Measurements from ENCODE around the gene BBOX1.

The BBOX1 gene

DNA sequence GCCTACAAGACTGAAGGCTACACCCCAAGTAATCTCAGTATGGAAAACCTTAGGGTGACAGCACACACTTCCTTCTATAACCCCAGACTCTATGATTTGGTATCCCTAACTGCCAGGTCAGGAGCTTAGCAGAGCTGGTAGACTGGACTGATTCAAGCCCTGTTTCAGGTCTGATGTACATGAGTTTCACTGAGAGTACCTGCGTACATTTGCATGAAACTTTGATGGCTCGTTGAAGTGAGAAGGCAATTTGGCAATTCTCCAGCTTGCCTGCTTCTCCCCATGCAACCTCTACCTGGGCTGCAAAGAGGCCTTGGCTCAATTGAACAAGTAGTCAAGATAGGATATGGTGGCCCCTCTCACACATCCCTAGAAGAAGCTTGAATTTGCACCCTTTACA is 36.5 kb upstream of the BBOX1 start:
- Histone ChIP-seq H3K36me3 (ENCODE audit: control insufficient read depth in 5 of 5, insufficient read depth in 5 of 5, low read length in 5 of 5) (no peaks in the 10 kb centered on the region), H3K4me1 (ENCODE audit: control insufficient read depth in 5 of 5, insufficient read depth in 5 of 5, low read length in 5 of 5) (no peaks in the 10 kb centered on the region), H3K9ac (ENCODE audit: low read length in 5 of 5) (no peak overlapping the region), H3K4me3 (ENCODE audit: low read depth in 1 of 5, low read length in 5 of 5) (no peak overlapping the region), H3K27me3 (ENCODE audit: control insufficient read depth in 5 of 5, insufficient read depth in 4 of 5, low read length in 5 of 5) (no peaks in the 10 kb centered on the region), H3K27ac (ENCODE audit: low read depth, low read length) (no peak overlapping the region), H3K9me3 (ENCODE audit: control insufficient read depth in 5 of 5, low read length in 5 of 5) (no peaks in the 10 kb centered on the region)

DNA sequence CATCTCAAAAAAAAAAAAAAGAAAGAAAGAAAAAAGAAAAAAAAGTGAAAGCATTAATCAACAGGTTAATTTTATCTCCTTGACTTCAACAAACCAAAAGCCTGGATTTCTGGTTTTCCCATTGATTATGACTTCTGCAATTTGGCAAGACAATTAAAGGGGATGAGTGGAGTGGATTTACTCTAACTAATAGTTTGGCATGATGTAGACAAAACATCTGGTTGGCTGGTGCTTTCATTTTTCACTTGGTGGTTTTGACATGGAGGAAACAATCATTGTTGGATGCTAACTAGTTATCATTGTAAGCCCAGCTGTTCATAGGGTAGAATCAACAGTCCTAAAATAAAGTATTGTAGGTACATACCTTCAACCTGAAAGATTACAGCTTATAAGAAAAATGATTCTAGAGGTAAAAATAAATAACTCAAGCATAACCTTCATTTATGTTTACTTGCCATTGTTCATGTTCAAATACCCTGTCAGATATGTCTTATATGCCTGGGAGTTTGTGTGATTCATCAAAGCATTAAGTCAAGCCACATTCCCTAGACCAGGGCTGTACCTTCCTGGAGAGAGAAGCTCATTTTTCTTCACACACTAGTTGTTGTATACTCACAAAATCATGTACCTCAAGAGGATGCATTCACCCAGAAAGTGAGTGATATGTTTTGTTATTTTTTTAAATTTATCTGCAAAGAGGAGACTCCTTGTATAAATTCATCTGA is 31.6 kb upstream of the BBOX1 start:
- no peak overlapping the region for H3K27ac ChIP-seq (ENCODE audit: low read depth, low read length)
- H3K27me3 ChIP-seq (ENCODE audit: control insufficient read depth in 5 of 5, insufficient read depth in 4 of 5, low read length in 5 of 5) = no peaks in the 10 kb centered on the region
- H3K36me3 ChIP-seq (ENCODE audit: control insufficient read depth in 5 of 5, insufficient read depth in 5 of 5, low read length in 5 of 5) = no peaks in the 10 kb centered on the region
- no peak overlapping the region for H3K4me3 ChIP-seq (ENCODE audit: low read depth in 1 of 5, low read length in 5 of 5)
- H3K9me3 ChIP-seq (ENCODE audit: control insufficient read depth in 5 of 5, low read length in 5 of 5) = no peaks in the 10 kb centered on the region
- H3K9ac ChIP-seq (ENCODE audit: low read length in 5 of 5) = no peak overlapping the region
- H3K4me1 ChIP-seq (ENCODE audit: control insufficient read depth in 5 of 5, insufficient read depth in 5 of 5, low read length in 5 of 5) = peaks cover 0 to 5% (median 0%) of the 10 kb centered on the region in 5 donors

DNA sequence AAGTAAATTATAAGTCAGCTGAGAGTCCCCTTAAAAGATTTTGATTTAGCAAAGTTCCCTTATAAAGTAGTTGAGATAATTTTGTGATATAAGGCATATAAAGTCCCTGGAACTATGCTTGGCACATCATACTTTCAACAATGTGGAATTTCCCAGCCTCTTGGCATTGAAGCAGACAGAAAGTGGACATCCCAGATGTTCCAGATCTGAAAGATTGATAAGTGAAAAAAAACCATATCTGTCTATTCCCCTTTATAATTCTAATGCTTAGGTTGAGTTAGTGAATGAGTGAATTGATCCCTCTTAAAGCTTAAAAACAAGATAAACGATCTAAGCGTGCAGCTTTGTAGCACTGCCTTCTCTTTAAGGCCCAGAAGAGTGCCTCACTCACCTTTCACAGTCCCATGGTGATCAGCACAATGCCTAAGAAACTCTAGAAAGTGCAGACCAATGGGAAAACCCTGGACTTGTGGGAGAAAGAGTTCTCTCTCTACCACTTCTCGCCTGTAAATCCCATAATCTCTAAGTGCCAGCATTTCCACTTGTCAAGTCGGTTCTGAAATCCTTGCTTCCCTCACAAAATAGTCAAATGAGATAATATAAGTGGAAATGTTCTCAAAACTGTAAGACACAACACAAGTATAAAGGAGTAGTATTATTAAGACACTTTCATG is 28.9 kb upstream of the BBOX1 start:
- H3K9ac ChIP-seq (ENCODE audit: low read length in 5 of 5) = no peak overlapping the region
- H3K27ac ChIP-seq (ENCODE audit: low read depth, low read length) = no peak overlapping the region

DNA sequence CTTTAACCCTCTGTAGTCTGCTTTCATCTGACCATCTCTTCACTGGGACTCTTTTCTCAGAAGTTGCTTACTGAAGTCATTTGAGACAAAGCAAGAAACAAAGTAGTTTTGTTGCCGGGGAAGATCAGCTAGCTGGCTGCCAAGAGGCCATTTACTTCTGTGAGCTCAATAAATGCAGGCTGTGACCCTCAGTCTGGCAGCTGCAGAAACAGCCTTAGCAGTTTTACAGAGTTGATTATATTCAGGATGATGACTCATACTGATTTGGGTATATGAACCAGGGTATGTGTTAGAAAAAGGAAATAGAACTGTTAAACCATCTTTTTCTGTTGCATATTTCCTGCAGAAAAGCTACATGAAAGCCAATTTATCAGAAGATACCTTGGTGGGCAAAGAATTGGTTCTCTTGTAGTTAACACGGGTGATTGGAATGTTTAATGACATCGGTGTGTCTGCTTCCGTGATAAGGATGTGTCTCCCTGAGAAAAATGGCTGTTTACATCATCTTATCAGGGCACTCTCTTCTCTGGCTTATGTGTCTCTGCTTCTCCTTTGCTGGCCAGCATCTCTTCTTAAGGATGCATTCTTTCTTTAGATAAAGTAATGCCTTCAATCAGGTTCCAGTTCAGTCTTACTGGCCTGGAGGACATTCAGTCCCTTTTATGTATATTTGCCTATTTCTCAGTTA is 28.2 kb upstream of the BBOX1 start:
- no peak overlapping the region for H3K4me3 ChIP-seq (ENCODE audit: low read depth in 1 of 5, low read length in 5 of 5)

More for the DNA sequence above, 28.9 kb upstream of the BBOX1 start:
- peaks cover 0 to 8% (median 0%) of the 10 kb centered on the region in 5 donors for H3K4me1 ChIP-seq (ENCODE audit: control insufficient read depth in 5 of 5, insufficient read depth in 5 of 5, low read length in 5 of 5)
- no peaks in the 10 kb centered on the region for H3K9me3 ChIP-seq (ENCODE audit: control insufficient read depth in 5 of 5, low read length in 5 of 5)
- H3K36me3 ChIP-seq (ENCODE audit: control insufficient read depth in 5 of 5, insufficient read depth in 5 of 5, low read length in 5 of 5) = no peaks in the 10 kb centered on the region
- H3K27me3 ChIP-seq (ENCODE audit: control insufficient read depth in 5 of 5, insufficient read depth in 4 of 5, low read length in 5 of 5) = no peaks in the 10 kb centered on the region
- no peak overlapping the region for H3K4me3 ChIP-seq (ENCODE audit: low read depth in 1 of 5, low read length in 5 of 5)

DNA sequence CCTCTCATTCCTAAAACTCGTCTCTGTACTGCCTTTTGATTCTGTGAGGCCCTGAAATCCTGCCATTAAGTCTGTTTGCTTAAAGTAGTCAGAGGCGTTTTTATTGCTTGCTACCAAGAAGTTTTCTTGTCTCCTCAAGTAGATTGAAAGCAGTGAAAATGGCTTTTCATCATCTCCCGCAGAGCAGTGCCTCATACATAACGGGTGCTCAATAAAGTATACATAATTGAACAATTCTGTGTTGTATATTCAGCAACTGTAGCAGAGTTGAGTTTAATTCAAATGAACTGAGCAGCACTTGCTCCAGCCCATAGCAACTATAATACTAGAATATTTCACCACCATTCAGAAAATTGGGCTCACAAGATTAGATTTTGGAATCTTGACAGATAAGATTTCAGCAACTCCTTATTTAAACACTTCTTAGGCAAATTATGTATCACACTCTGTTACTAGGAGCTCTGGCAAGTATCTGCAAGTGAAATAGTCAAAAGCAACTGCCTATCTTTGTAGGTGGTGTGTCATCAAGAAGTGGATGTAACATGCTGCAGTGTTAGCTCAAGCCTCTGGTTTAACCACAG is 26.7 kb upstream of the BBOX1 start:
- Histone ChIP-seq H3K4me1 (ENCODE audit: control insufficient read depth in 5 of 5, insufficient read depth in 5 of 5, low read length in 5 of 5) (peaks cover 0 to 8% (median 0%) of the 10 kb centered on the region in 5 donors), H3K9me3 (ENCODE audit: control insufficient read depth in 5 of 5, low read length in 5 of 5) (peaks cover 0 to 2% (median 0%) of the 10 kb centered on the region in 5 donors), H3K27me3 (ENCODE audit: control insufficient read depth in 5 of 5, insufficient read depth in 4 of 5, low read length in 5 of 5) (no peaks in the 10 kb centered on the region), H3K9ac (ENCODE audit: low read length in 5 of 5) (no peak overlapping the region), H3K36me3 (ENCODE audit: control insufficient read depth in 5 of 5, insufficient read depth in 5 of 5, low read length in 5 of 5) (no peaks in the 10 kb centered on the region), H3K27ac (ENCODE audit: low read depth, low read length) (no peak overlapping the region), H3K4me3 (ENCODE audit: low read depth in 1 of 5, low read length in 5 of 5) (no peak overlapping the region)

More for the DNA sequence above, 28.2 kb upstream of the BBOX1 start:
- H3K9ac ChIP-seq (ENCODE audit: low read length in 5 of 5) = no peak overlapping the region
- H3K9me3 ChIP-seq (ENCODE audit: control insufficient read depth in 5 of 5, low read length in 5 of 5) = peaks cover 0 to 2% (median 0%) of the 10 kb centered on the region in 5 donors
- H3K36me3 ChIP-seq (ENCODE audit: control insufficient read depth in 5 of 5, insufficient read depth in 5 of 5, low read length in 5 of 5) = no peaks in the 10 kb centered on the region
- H3K27me3 ChIP-seq (ENCODE audit: control insufficient read depth in 5 of 5, insufficient read depth in 4 of 5, low read length in 5 of 5) = no peaks in the 10 kb centered on the region
- H3K27ac ChIP-seq (ENCODE audit: low read depth, low read length) = no peak overlapping the region
- peaks cover 0 to 8% (median 0%) of the 10 kb centered on the region in 5 donors for H3K4me1 ChIP-seq (ENCODE audit: control insufficient read depth in 5 of 5, insufficient read depth in 5 of 5, low read length in 5 of 5)

DNA sequence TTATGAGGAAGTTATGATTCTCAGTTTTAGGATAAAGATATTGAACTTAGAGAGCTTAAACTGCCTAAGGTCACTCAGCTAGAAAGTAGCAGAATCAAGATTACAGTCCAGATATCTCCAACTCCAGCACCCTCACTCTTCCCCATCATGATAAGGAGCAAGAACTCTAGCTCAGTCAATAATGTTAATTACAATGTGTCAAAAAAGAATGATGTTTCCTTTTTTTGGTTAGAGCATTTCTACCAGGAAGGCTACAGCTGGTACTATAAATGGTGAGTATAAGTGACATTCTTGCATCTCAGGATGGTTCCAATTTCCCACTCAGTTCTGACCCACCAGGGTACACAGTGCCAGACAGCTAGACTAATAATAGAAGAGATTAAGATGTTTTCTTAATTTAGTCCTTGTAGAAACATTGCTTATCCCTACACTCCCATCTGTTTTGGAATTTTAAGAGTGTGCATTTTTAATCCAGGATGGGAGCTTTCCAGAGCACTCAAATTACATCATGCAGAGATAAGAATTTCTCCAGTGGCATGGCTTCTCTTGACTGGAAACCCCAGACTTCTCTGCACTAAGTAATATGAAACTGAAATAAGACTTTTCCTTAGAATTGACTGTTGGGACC is 21.6 kb upstream of the BBOX1 start:
- no peak overlapping the region for H3K9ac ChIP-seq (ENCODE audit: low read length in 5 of 5)
- H3K9me3 ChIP-seq (ENCODE audit: control insufficient read depth in 5 of 5, low read length in 5 of 5) = peaks cover 0 to 2% (median 0%) of the 10 kb centered on the region in 5 donors
- H3K4me1 ChIP-seq (ENCODE audit: control insufficient read depth in 5 of 5, insufficient read depth in 5 of 5, low read length in 5 of 5) = peaks cover 0 to 3% (median 0%) of the 10 kb centered on the region in 5 donors
- H3K27me3 ChIP-seq (ENCODE audit: control insufficient read depth in 5 of 5, insufficient read depth in 4 of 5, low read length in 5 of 5) = no peaks in the 10 kb centered on the region
- no peaks in the 10 kb centered on the region for H3K36me3 ChIP-seq (ENCODE audit: control insufficient read depth in 5 of 5, insufficient read depth in 5 of 5, low read length in 5 of 5)
- H3K27ac ChIP-seq (ENCODE audit: low read depth, low read length) = no peak overlapping the region
- no peak overlapping the region for H3K4me3 ChIP-seq (ENCODE audit: low read depth in 1 of 5, low read length in 5 of 5)

DNA sequence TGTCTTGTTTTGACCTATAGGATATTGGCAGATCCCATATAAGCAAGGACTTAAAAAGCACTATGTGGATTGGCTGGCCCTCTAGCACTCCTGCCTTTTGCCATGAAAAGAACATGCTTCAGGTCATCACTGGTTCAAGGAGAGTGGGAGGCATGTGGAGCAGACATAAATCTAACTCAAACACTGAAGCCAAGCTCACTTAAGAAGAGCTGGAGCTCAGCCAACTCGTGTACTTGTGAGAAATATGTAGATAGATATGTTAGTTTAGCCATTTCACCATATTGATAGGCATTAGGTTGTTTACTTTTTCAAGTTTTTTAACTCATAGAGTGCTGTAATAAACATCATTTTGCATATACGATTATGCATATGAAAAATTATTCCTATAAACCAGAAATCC is 19.9 kb upstream of the BBOX1 start:
- Histone ChIP-seq H3K27ac (ENCODE audit: low read depth, low read length) (no peak overlapping the region), H3K4me3 (ENCODE audit: low read depth in 1 of 5, low read length in 5 of 5) (no peak overlapping the region), H3K9ac (ENCODE audit: low read length in 5 of 5) (no peak overlapping the region), H3K9me3 (ENCODE audit: control insufficient read depth in 5 of 5, low read length in 5 of 5) (peaks cover 0 to 2% (median 0%) of the 10 kb centered on the region in 5 donors), H3K36me3 (ENCODE audit: control insufficient read depth in 5 of 5, insufficient read depth in 5 of 5, low read length in 5 of 5) (no peaks in the 10 kb centered on the region), H3K27me3 (ENCODE audit: control insufficient read depth in 5 of 5, insufficient read depth in 4 of 5, low read length in 5 of 5) (no peaks in the 10 kb centered on the region), H3K4me1 (ENCODE audit: control insufficient read depth in 5 of 5, insufficient read depth in 5 of 5, low read length in 5 of 5) (no peaks in the 10 kb centered on the region)

DNA sequence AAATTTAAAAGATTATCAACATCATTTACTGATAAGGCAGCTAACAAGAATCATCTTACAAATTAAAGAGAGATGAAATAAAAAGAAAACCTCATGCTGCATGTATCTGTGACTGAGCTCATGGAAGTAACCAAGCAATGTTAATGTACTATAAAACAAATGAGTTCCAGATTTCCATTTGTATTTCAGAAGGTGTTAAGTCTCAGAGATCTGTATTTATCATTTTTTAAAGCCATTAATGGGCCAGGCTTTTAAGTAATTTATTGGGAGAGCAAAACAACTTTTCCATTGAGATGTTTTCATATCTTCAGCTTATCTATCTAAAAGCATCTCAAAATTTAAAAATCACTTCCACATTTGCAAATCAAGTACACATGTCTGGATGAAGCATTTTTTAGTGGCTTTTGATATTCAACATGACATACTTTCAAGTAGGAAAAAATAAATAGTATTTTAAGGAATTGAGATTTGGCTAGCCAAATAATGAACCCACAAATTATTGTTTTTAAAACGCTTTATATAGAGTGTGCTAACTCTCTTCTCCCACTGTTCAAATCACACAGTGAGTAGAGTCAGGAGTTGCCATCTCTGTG is 17.9 kb upstream of the BBOX1 start:
- Histone ChIP-seq H3K9ac (ENCODE audit: low read length in 5 of 5) (no peak overlapping the region), H3K27me3 (ENCODE audit: control insufficient read depth in 5 of 5, insufficient read depth in 4 of 5, low read length in 5 of 5) (no peaks in the 10 kb centered on the region), H3K4me3 (ENCODE audit: low read depth in 1 of 5, low read length in 5 of 5) (no peak overlapping the region), H3K9me3 (ENCODE audit: control insufficient read depth in 5 of 5, low read length in 5 of 5) (no peaks in the 10 kb centered on the region), H3K4me1 (ENCODE audit: control insufficient read depth in 5 of 5, insufficient read depth in 5 of 5, low read length in 5 of 5) (no peaks in the 10 kb centered on the region), H3K36me3 (ENCODE audit: control insufficient read depth in 5 of 5, insufficient read depth in 5 of 5, low read length in 5 of 5) (no peaks in the 10 kb centered on the region), H3K27ac (ENCODE audit: low read depth, low read length) (no peak overlapping the region)

DNA sequence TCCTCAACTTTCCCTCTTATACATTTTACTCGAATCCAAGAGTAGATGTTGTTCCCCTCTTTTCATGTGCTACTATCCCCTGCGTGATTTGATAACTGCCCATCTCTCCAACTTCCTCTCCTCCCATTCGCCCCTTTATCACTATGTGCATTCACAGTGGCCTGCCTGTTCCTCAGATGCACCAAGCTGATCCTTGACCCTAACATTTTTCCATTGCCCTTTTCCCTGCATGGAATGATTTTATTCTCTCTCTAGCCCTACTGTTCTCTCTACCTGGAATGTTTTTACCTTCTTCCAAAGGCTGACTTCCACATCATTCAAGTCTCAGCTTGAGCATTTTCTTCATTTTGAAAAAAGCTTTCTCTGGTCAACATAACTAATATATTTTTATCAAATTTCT is 15.8 kb upstream of the BBOX1 start:
- H3K27ac ChIP-seq (ENCODE audit: low read depth, low read length) = no peak overlapping the region

More for the DNA sequence above, 15.8 kb upstream of the BBOX1 start:
- H3K4me1 ChIP-seq (ENCODE audit: control insufficient read depth in 5 of 5, insufficient read depth in 5 of 5, low read length in 5 of 5) = peaks cover 0 to 9% (median 5%) of the 10 kb centered on the region in 5 donors
- H3K9ac ChIP-seq (ENCODE audit: low read length in 5 of 5) = no peak overlapping the region
- no peaks in the 10 kb centered on the region for H3K36me3 ChIP-seq (ENCODE audit: control insufficient read depth in 5 of 5, insufficient read depth in 5 of 5, low read length in 5 of 5)
- no peak overlapping the region for H3K4me3 ChIP-seq (ENCODE audit: low read depth in 1 of 5, low read length in 5 of 5)
- no peaks in the 10 kb centered on the region for H3K27me3 ChIP-seq (ENCODE audit: control insufficient read depth in 5 of 5, insufficient read depth in 4 of 5, low read length in 5 of 5)
- H3K9me3 ChIP-seq (ENCODE audit: control insufficient read depth in 5 of 5, low read length in 5 of 5) = no peaks in the 10 kb centered on the region

All from subcutaneous abdominal adipose tissue (tissue), 5 donors.